ENCODE data around the gene F7.

DNA sequence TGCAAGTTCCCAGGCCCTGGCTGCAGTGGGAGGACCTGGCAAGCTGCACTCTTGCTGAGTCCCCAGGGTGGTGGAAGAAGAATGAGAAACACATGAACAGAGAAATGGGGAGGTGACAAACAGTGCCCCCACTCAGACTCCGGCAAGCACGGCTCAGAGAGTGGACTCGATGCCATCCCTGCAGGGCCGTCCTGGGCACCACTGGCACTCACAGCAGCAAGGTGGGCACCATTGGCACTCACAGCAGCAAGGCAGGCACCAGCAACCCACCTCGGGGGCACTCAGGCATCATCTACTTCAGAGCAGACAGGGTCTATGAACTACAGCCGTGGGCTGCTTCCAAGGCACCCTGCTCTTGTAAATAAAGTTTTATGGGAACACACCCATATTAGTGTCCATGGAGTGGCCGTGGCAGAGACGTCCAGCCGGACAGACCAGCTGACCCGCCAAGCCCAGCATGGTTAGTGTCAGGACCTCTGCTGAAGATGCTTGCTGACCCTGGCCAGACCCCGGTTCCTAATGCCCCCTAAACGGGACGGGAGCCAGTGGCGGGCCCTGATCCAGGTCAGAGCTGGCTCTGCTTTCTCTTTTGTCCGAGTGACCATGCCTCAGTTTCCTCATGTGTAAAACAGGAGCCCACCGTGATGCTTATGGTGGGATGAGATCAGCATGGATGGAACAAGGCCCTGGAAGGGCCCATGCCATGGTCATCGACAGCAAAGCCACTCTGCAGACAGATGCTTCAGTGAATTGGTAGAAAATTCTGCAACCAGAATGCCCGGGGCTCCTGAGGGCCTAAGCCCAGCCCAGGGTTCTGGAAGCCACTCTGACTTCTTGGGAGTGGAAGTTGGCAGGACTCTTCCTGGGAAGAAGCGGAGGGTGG, 14.9 kb downstream of the F7 start:
- TF ChIP-seq, protein P1, sequence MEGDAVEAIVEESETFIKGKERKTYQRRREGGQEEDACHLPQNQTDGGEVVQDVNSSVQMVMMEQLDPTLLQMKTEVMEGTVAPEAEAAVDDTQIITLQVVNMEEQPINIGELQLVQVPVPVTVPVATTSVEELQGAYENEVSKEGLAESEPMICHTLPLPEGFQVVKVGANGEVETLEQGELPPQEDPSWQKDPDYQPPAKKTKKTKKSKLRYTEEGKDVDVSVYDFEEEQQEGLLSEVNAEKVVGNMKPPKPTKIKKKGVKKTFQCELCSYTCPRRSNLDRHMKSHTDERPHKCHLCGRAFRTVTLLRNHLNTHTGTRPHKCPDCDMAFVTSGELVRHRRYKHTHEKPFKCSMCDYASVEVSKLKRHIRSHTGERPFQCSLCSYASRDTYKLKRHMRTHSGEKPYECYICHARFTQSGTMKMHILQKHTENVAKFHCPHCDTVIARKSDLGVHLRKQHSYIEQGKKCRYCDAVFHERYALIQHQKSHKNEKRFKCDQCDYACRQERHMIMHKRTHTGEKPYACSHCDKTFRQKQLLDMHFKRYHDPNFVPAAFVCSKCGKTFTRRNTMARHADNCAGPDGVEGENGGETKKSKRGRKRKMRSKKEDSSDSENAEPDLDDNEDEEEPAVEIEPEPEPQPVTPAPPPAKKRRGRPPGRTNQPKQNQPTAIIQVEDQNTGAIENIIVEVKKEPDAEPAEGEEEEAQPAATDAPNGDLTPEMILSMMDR (IDR thresholded peaks at IDR 0.05) = no peak
- no peak for TF ChIP-seq POLR2AphosphoS5 (IDR thresholded peaks at IDR 0.05)
- no peak for TF ChIP-seq POLR2A (IDR thresholded peaks at IDR 0.05)
